ENCODE measurements around the gene INPP5A.

GRCh38 chr10:132710746-132711612, 173.4 kb downstream of the INPP5A start:
- no peak for TF ChIP-seq ZNF274 (IDR thresholded peaks at IDR 0.05; ENCODE audit: low read depth, low read length)
- TF ChIP-seq YY1 (IDR thresholded peaks at IDR 0.05; ENCODE audit: insufficient read depth, insufficient read length): no peak
- no peak for TF ChIP-seq SUZ12 (IDR thresholded peaks at IDR 0.05; ENCODE audit: extremely low read depth, insufficient read depth, insufficient read length)
